ENCODE data around the gene FAM151A. TPM values are rescaled to one million over a fixed set of nuclear protein-coding genes. Genes with fewer than 3 reads are reported as not detected.

FAM151A gene
- total RNA-seq, 1 donor: not detected

- H3K4me3 ChIP-seq (ENCODE audit: low read depth, low read length): no peak overlapping the region
- no peak for DNase-seq (ENCODE audit: low read depth)
- TF ChIP-seq CTCF (IDR thresholded peaks at IDR 0.05; ENCODE audit: insufficient read depth, low read depth, low read length): no peak
Measured at GRCh38 chr1:54627196-54627595, 3.9 kb upstream of the FAM151A start.

GRCh38 chr1:54624466-54625464, 1.4 kb upstream of the FAM151A start:
- no peak for TF ChIP-seq CTCF (IDR thresholded peaks at IDR 0.05; ENCODE audit: insufficient read depth, low read depth, low read length)
- no peak for DNase-seq (ENCODE audit: low read depth)
- no peak overlapping the region for H3K4me3 ChIP-seq (ENCODE audit: low read depth, low read length)

GRCh38 chr1:54619749-54620148, 3.6 kb downstream of the FAM151A start:
- DNase-seq (ENCODE audit: low read depth): no peak
- no peak overlapping the region for H3K4me3 ChIP-seq (ENCODE audit: low read depth, low read length)
- no peak for TF ChIP-seq CTCF (IDR thresholded peaks at IDR 0.05; ENCODE audit: insufficient read depth, low read depth, low read length)

GRCh38 chr1:54615531-54616279, 7.6 kb downstream of the FAM151A start:
- H3K4me3 ChIP-seq (ENCODE audit: low read depth, low read length): no peak overlapping the region
- no peak for DNase-seq (ENCODE audit: low read depth)
- TF ChIP-seq CTCF (IDR thresholded peaks at IDR 0.05; ENCODE audit: insufficient read depth, low read depth, low read length): no peak

- H3K4me3 ChIP-seq (ENCODE audit: low read depth, low read length): no peak overlapping the region
- DNase-seq (ENCODE audit: low read depth): no peak
- TF ChIP-seq CTCF (IDR thresholded peaks at IDR 0.05; ENCODE audit: insufficient read depth, low read depth, low read length): no peak
Measured at GRCh38 chr1:54614563-54614962, 8.8 kb downstream of the FAM151A start.

GRCh38 chr1:54614024-54614423, 9.3 kb downstream of the FAM151A start:
- TF ChIP-seq CTCF (IDR thresholded peaks at IDR 0.05; ENCODE audit: insufficient read depth, low read depth, low read length): no peak
- DNase-seq (ENCODE audit: low read depth): no peak
- no peak overlapping the region for H3K4me3 ChIP-seq (ENCODE audit: low read depth, low read length)
